NCI-H187 (cell line): ENCODE data around the gene ITPA.
"Not testable (repeated sequence)": the region's sequence is repeated elsewhere in the genome, so short reads cannot be mapped to it uniquely, and the experiment has no call there.

Experiments used
- DNase-seq, 2 experiments: peaks; one replicate each; lab custom pipeline; 2025; lab: John Stamatoyannopoulos, UW

Gene ITPA

GRCh38 chr20:3199976-3200755, 9.1 kb upstream of the ITPA start:
- no peak for DNase-seq

DNA sequence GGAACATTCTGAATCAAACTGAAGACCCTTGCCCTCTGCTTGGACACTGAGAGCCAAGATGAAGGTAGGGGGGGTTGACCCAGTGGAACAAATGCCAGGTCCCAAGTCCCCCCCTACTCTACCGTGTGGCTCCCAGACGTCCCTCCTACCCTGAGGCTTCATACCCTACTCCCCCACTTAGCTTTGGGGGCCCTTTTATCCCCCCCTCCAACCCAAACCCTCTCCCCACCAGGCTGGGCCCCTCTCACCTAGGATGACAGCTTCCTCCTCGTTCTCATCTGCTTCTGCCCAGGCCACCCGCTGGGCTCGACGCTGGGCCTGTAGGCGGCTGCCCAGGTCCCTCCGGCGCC, 6.4 kb upstream of the ITPA start:
- DNase-seq = no peak

- no peak for DNase-seq
Observed at GRCh38 chr20:3203315-3204123, 5.8 kb upstream of the ITPA start.

DNA sequence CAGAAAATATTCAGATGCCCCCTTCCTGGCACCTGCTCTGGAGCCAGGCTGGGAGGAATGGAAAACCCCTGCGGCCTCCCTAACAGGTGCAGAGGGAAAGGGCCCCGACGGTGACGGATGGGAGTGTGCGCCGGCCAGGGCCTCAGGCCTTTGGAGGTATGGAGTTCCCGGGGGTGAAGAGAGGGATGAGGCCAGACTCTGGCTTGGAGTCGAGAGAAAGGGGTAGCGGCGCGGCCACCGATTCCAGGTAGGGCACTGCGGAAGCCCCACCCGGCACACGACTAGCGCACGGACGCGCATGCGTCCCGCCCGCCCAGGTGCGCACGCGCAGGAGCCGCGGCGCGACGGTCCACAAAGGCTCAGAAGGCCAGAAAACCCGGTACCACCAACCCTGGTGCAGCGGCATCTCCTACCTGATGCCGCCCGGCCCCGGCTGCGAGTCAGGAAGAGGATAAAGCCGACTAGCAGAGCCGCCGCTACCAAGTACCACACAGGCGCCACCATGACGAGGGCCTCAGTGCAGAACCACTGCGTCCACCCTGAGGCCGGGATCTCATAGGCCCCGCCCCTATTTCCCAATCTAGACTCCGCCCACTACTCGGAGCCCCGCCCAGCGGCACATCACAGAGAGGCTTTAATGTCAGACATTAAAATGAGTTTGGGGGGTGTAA, 5.0 kb upstream of the ITPA start, which contains the start of gene DDRGK1:
DDRGK1 (minus strand) TSS at position 559 of the 671 bp plus-strand sequence; CDS start at position 504, 55 bp downstream.
- peak; percentile 77 to 97 for DNase-seq

GRCh38 chr20:3208786-3209256, 477 bp upstream of the ITPA start:
- no peak for DNase-seq

DNA sequence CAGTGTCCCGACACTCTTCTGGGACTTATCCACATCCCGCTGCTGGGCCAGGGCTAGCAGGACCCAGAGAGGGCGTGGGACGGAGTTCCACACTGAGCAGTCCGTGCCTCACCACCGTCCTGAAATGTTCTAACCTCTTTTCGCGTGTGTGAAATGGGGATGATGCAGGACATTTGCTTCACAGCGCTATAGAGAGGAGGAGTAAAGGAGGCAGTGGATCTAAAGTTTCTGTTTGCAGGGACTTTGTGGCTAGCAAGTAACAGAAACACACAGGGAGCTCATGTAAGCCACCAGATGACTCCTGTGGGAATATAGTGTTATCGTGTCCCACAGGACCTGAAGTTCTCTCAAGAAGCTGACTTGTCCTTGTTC, 634 bp downstream of the ITPA start:
- no peak for DNase-seq

DNA sequence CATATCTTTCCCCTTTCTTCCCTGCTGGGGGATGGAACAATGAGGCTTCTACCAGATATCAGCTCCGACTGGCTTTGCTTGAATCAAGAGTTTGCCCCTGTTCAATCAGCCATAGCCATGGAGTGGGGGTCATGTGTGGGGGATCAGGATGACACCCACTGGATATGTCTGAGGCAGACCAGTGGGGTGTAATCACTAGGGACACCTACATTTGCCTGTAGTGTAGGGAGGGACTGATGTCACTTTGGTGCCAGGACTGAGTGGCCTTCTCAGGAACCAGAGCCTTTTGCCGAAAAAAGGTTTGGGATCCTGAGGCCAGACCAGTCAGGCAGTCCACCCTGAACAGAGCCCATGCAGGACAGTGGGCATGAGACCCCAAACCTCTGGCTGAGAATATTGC, 1.0 kb downstream of the ITPA start:
- DNase-seq = no peak

- DNase-seq = no peak
Observed at GRCh38 chr20:3213226-3213625, 3.9 kb downstream of the ITPA start.

DNA sequence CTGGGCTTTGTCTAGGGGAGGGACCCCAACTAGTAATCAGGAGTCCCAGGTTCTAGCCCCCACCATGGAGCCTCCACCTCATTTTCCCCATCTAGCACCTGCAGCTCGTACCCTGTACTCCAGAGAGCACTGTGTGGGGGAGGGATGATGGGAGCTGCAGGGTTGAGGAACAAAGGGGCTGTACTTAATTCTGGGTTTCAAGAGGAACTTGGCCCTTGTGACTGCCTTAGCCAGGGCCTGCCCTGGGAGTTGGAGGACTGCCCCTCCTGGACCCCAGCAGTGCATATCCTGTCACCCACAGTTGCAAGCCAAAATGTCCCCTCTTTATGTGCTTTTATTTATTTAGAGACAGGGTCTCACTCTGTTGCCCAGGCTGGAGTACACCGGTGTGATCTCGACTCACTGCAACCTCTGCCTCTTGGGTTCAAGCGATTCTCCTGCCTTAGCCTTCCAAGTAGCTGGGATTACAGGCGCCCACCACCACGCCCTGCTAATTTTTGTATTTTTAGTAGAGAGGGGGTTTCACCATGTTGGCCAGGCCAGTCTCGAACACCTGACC, 6.1 kb downstream of the ITPA start:
- not testable (repeated sequence) for DNase-seq

DNA sequence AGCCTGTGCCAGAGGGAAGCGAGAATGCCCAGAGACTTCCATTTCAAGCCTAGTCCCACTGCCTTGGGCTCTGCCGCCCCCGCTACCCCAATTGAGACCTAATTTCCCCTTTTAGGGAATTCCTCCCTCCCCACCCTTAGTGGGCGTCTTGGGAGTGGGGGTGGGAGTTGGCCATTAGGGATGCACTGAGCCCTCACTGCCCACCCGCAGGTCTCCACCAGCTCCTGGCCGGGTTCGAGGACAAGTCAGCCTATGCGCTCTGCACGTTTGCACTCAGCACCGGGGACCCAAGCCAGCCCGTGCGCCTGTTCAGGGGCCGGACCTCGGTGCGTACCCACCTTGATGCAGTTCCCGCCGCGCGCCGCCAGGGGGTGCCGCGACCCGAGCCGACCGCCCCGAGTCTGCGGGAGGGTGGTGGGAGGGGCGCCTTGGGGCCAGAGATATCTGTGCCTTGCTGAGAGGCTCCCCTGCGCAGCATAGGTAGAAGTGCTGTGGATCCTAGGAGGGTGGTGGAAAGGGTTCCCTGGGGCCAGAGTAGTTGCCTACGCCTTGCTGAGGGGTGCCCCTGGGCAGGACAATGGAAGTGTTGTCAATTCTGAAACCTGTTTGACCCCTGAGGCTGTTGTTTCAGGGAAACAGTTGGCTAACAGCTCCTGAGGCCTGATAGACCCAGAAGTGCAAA, 9.2 kb downstream of the ITPA start:
- peak in 1 of 2 experiments; percentile 59 for DNase-seq

- no peak for DNase-seq
Observed at GRCh38 chr20:3221398-3222226, 12.3 kb downstream of the ITPA start.

DNA sequence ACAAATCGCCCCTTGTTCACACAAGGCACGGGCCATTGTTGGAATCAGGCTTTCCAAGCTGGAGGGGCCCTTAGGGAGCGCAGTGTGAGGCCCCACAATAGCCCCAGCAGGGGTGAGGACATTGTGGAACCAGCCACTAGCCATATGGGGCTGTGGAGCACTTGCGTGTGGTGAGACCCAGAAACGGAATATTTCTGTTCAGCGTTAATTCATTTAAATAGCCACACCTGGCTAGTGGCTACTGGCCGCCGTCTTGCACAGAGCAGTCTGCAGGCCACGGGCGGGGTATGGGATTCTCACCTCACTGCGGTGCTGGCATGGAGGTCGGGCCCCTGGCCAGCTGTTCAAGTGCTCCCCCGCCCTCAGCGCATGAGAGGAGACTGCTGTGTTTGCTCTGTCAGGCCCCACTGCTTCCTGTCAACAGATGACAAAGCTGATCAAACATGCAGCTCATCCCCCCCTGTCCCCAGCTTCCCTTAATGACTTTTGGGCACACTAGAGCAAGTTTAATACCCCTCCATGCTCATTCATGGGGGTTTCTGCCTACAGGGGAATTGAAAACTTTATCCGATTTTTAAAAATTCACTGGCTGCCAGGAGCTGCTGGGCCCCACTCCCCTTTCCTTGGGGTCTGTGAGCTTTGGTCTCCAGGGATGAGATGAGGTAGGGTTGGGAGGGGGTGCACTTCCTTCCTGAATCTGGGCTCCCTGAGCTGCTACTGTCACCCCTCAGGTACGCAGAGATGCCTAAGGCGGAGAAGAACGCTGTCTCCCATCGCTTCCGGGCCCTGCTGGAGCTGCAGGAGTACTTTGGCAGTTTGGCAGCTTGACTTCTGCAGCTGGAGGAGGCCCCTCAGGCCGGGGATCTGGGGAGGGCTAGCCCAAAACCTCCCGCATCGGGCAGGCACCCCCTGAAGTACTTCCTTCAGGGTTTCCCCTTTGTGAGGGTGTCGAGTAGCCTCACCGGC, 13.6 kb downstream of the ITPA start:
- DNase-seq = peak; percentile 91 to 96

- no peak for DNase-seq
Observed at GRCh38 chr20:3223651-3223993, 14.3 kb downstream of the ITPA start.

DNA sequence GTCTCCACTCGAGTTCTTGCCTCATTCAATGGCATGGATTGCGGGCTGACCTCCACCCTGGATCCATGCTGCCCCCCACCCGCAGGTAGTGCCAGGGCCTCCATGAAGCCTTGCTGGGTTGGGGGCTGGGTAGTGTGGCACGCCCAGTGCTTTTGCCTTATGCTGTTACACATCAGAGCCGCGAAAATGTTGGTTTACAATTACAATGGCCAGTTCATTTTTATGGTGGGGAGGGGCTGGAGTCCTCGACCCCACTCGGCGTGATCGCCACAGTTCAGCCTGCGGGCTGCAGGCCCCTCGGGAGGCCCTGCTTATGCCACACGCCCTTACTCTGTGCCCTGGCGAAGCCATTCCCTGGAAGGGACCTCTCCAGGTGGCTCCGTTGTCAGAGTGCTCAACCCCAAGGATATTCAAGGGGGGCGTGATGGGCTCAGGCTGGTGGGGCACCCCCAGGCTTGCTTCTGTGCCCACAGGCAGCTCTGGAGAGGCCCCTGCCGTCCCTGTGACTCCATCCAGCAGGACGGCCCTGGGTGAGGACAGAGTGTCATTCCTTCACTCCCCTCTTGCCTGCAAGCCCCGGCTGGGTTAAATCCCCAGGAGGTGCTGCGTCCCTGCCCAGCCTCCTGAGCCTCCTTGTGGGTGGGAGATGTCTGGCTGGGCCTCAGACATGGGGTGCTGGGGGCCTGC, 14.8 kb downstream of the ITPA start:
- no peak for DNase-seq

- DNase-seq = no peak
Observed at GRCh38 chr20:3224681-3225421, 15.6 kb downstream of the ITPA start.

- no peak for DNase-seq
Observed at GRCh38 chr20:3226093-3226492, 16.8 kb downstream of the ITPA start.

DNA sequence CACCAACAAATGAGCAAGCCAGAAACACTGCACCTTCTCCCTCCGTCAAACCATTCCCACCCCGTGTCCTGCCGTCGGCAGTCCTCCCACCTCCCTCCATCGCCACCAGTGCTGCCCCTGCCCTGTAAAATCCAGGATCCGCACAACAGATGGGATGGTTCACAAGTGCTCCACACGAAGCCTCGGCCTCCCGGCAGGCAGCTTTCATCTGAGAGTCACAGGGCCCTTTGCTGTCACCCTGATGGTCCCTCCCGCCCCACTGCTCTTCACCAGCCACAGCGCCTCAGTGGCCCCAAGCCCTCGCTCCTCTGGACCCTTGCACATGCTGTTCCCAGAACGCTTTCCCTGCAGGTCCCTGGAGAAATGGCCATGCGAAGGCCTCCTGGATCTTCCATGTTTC, 17.6 kb downstream of the ITPA start:
- DNase-seq = no peak

GRCh38 chr20:3227506-3227905, 18.2 kb downstream of the ITPA start:
- DNase-seq = no peak
